Activated naive CD8-positive, alpha-beta T cell treated with anti-CD3 and anti-CD28 coated beads, Interleukin-2, amount 50 U/mL, for 24 hours (primary cell): Measurements from ENCODE around the gene REEP1.

Experiments
- ATAC-seq: fragments of 150-1000 bp; cut with Tn5 transposase; one replicate; pipeline ENCODE4 v1.10.0; 2021
- DNase-seq: peaks from one replicate; pipeline ENCODE4 v3.0.0; 2021
- H3K27ac Mint-ChIP-seq: one replicate; pipeline ENCODE4 v1.8.0; 2021; ENCODE audit warnings: mild to moderate bottlenecking, mixed read lengths
- H3K27me3 Mint-ChIP-seq: one replicate; pipeline ENCODE4 v1.8.0; 2021; ENCODE audit warnings: mixed read lengths
- H3K36me3 Mint-ChIP-seq: one replicate; pipeline ENCODE4 v1.8.0; 2021; ENCODE audit warnings: low read depth, mixed read lengths
- H3K4me1 Mint-ChIP-seq: one replicate; pipeline ENCODE4 v1.8.0; 2021; ENCODE audit warnings: mixed read lengths
- H3K4me3 Mint-ChIP-seq: one replicate; pipeline ENCODE4 v1.8.0; 2021; ENCODE audit warnings: mild to moderate bottlenecking, moderate library complexity, mixed read lengths
- H3K9me3 Mint-ChIP-seq: one replicate; pipeline ENCODE4 v1.8.0; 2021; ENCODE audit warnings: mixed read lengths

The REEP1 gene

GRCh38 chr2:86337244-86337835 lies at the start of gene REEP1:
TSS of gene REEP1 (minus strand) at chr2:86337626. CDS start at chr2:86337510, 116 bp downstream.
- ATAC-seq (peak; percentile 57), DNase-seq (peak; percentile 27)
- Mint-ChIP-seq H3K27ac (no peak within 1 kb of the TSS), H3K9me3 (peaks cover 15% of the 10 kb centered on the region), H3K27me3 (peaks cover 61% of the 10 kb centered on the region), H3K4me3 (peak within 1 kb of the TSS; percentile 72), H3K36me3 (peaks cover 8% of the 10 kb centered on the region), H3K4me1 (peaks cover 14% of the 10 kb centered on the region)

- Mint-ChIP-seq H3K27ac (no peak overlapping the region), H3K36me3 (no peaks in the 10 kb centered on the region)
Measured at GRCh38 chr2:86383844-86384243, 46.4 kb upstream of the REEP1 start.

GRCh38 chr2:86382698-86383097 lies 45.3 kb upstream of the REEP1 start:
- Mint-ChIP-seq H3K27me3 (no peaks in the 10 kb centered on the region), H3K36me3 (no peaks in the 10 kb centered on the region), H3K4me3 (no peak overlapping the region), H3K4me1 (no peaks in the 10 kb centered on the region), H3K9me3 (no peaks in the 10 kb centered on the region), H3K27ac (no peak overlapping the region)
- ATAC-seq (no peak), DNase-seq (no peak)

More at GRCh38 chr2:86383844-86384243, 46.4 kb upstream of the REEP1 start:
- ATAC-seq (no peak), DNase-seq (no peak)
- Mint-ChIP-seq H3K9me3 (no peaks in the 10 kb centered on the region), H3K4me1 (no peaks in the 10 kb centered on the region), H3K4me3 (no peak overlapping the region), H3K27me3 (no peaks in the 10 kb centered on the region)

- ATAC-seq (no peak), DNase-seq (no peak)
- Mint-ChIP-seq H3K4me3 (no peak overlapping the region), H3K27ac (no peak overlapping the region), H3K27me3 (no peaks in the 10 kb centered on the region), H3K9me3 (no peaks in the 10 kb centered on the region), H3K4me1 (no peaks in the 10 kb centered on the region), H3K36me3 (no peaks in the 10 kb centered on the region)
Measured at GRCh38 chr2:86382108-86382507, 44.7 kb upstream of the REEP1 start.

GRCh38 chr2:86378469-86378868 lies 41.0 kb upstream of the REEP1 start:
- ATAC-seq (no peak), DNase-seq (no peak)
- peaks cover 2% of the 10 kb centered on the region for H3K27me3 Mint-ChIP-seq
- H3K4me3 Mint-ChIP-seq = no peak overlapping the region
- H3K27ac Mint-ChIP-seq = no peak overlapping the region
- peaks cover 5% of the 10 kb centered on the region for H3K9me3 Mint-ChIP-seq
- no peaks in the 10 kb centered on the region for H3K4me1 Mint-ChIP-seq
- H3K36me3 Mint-ChIP-seq = no peaks in the 10 kb centered on the region

GRCh38 chr2:86375623-86376022 lies 38.2 kb upstream of the REEP1 start:
- DNase-seq (no peak), ATAC-seq (no peak)
- Mint-ChIP-seq H3K9me3 (peaks cover 5% of the 10 kb centered on the region), H3K27ac (no peak overlapping the region), H3K4me1 (peaks cover 15% of the 10 kb centered on the region), H3K27me3 (peaks cover 2% of the 10 kb centered on the region), H3K36me3 (no peaks in the 10 kb centered on the region), H3K4me3 (no peak overlapping the region)

GRCh38 chr2:86372641-86373502 lies 35.4 kb upstream of the REEP1 start:
- Mint-ChIP-seq H3K4me3 (no peak overlapping the region), H3K4me1 (peaks cover 27% of the 10 kb centered on the region), H3K9me3 (peaks cover 5% of the 10 kb centered on the region), H3K27me3 (peaks cover 2% of the 10 kb centered on the region), H3K27ac (no peak overlapping the region), H3K36me3 (peaks cover 3% of the 10 kb centered on the region)
- ATAC-seq (no peak), DNase-seq (peak; percentile 20)

- no peak for DNase-seq
Measured at GRCh38 chr2:86372133-86372532, 34.7 kb upstream of the REEP1 start.

GRCh38 chr2:86371527-86371926 lies 34.1 kb upstream of the REEP1 start:
- Mint-ChIP-seq H3K4me1 (peaks cover 29% of the 10 kb centered on the region), H3K4me3 (no peak overlapping the region), H3K27me3 (peaks cover 2% of the 10 kb centered on the region), H3K36me3 (peaks cover 3% of the 10 kb centered on the region), H3K27ac (peak overlapping the region; percentile 17), H3K9me3 (peaks cover 5% of the 10 kb centered on the region)
- no peak for DNase-seq
- no peak for ATAC-seq

More at GRCh38 chr2:86372133-86372532, 34.7 kb upstream of the REEP1 start:
- Mint-ChIP-seq H3K27ac (no peak overlapping the region), H3K4me1 (peaks cover 29% of the 10 kb centered on the region), H3K9me3 (peaks cover 5% of the 10 kb centered on the region), H3K4me3 (no peak overlapping the region), H3K36me3 (peaks cover 3% of the 10 kb centered on the region), H3K27me3 (peaks cover 2% of the 10 kb centered on the region)
- no peak for ATAC-seq

- no peak for DNase-seq
- Mint-ChIP-seq H3K4me1 (peaks cover 29% of the 10 kb centered on the region), H3K36me3 (peaks cover 3% of the 10 kb centered on the region), H3K27ac (no peak overlapping the region), H3K27me3 (peaks cover 2% of the 10 kb centered on the region), H3K4me3 (no peak overlapping the region), H3K9me3 (peaks cover 5% of the 10 kb centered on the region)
- ATAC-seq = no peak
Measured at GRCh38 chr2:86370579-86370978, 33.2 kb upstream of the REEP1 start.

GRCh38 chr2:86368161-86368824 lies 30.9 kb upstream of the REEP1 start:
- Mint-ChIP-seq H3K4me3 (peak overlapping the region; percentile 59), H3K9me3 (no peaks in the 10 kb centered on the region), H3K27me3 (no peaks in the 10 kb centered on the region), H3K36me3 (peaks cover 3% of the 10 kb centered on the region), H3K27ac (no peak overlapping the region), H3K4me1 (peaks cover 29% of the 10 kb centered on the region)
- peak; percentile 44 for DNase-seq
- ATAC-seq = peak; percentile 77

- Mint-ChIP-seq H3K27ac (no peak overlapping the region), H3K27me3 (no peaks in the 10 kb centered on the region), H3K9me3 (no peaks in the 10 kb centered on the region), H3K36me3 (peaks cover 3% of the 10 kb centered on the region), H3K4me1 (peaks cover 27% of the 10 kb centered on the region), H3K4me3 (no peak overlapping the region)
- DNase-seq (no peak), ATAC-seq (no peak)
Measured at GRCh38 chr2:86367499-86367777, 30.0 kb upstream of the REEP1 start.

- Mint-ChIP-seq H3K4me3 (no peak overlapping the region), H3K36me3 (peaks cover 3% of the 10 kb centered on the region), H3K4me1 (peaks cover 22% of the 10 kb centered on the region), H3K9me3 (no peaks in the 10 kb centered on the region), H3K27ac (no peak overlapping the region), H3K27me3 (no peaks in the 10 kb centered on the region)
- DNase-seq (no peak), ATAC-seq (no peak)
Measured at GRCh38 chr2:86366651-86367498, 29.4 kb upstream of the REEP1 start.

- peaks cover 3% of the 10 kb centered on the region for H3K36me3 Mint-ChIP-seq
- no peaks in the 10 kb centered on the region for H3K9me3 Mint-ChIP-seq
- H3K4me3 Mint-ChIP-seq = no peak overlapping the region
- ATAC-seq = no peak
- H3K27me3 Mint-ChIP-seq = no peaks in the 10 kb centered on the region
- no peak overlapping the region for H3K27ac Mint-ChIP-seq
- H3K4me1 Mint-ChIP-seq = peaks cover 14% of the 10 kb centered on the region
- DNase-seq = no peak
Measured at GRCh38 chr2:86364894-86365293, 27.5 kb upstream of the REEP1 start.
